Gastrocnemius medialis (tissue), 4 donors: ENCODE measurements around the gene ECEL1.

Experiments used
- POLR2A ChIP-seq, 2 donors: fragments of 450-650 bp; IDR thresholded peaks; one replicate each; pipeline ENCODE4 v1.6.1; 2017; ENCODE audit warnings: antibody characterized with exemption in 2 of 2, mild to moderate bottlenecking in 2 of 2, moderate library complexity in 2 of 2
- TF ChIP-seq, protein P1 (sequence below), 5 experiments: fragments of 450-650 bp in 3 of 5; fragments of 200-600 bp in 2 of 5; sonication (generic) in 2 of 5; IDR thresholded peaks in 4 of 5; conservative IDR thresholded peaks in 1 of 5; 1 replicate in 4 of 5; 2 replicates in 1 of 5; pipeline ENCODE4 v1.5.1; 2016 to 2019; ENCODE audit warnings: antibody characterized with exemption in 5 of 5, mild to moderate bottlenecking in 3 of 5, moderate library complexity in 3 of 5

GRCh38 chr2:232495292-232495691 lies 7.7 kb upstream of the ECEL1 start:
- TF ChIP-seq POLR2A (IDR thresholded peaks at IDR 0.05) = no peak
- TF ChIP-seq, protein P1, sequence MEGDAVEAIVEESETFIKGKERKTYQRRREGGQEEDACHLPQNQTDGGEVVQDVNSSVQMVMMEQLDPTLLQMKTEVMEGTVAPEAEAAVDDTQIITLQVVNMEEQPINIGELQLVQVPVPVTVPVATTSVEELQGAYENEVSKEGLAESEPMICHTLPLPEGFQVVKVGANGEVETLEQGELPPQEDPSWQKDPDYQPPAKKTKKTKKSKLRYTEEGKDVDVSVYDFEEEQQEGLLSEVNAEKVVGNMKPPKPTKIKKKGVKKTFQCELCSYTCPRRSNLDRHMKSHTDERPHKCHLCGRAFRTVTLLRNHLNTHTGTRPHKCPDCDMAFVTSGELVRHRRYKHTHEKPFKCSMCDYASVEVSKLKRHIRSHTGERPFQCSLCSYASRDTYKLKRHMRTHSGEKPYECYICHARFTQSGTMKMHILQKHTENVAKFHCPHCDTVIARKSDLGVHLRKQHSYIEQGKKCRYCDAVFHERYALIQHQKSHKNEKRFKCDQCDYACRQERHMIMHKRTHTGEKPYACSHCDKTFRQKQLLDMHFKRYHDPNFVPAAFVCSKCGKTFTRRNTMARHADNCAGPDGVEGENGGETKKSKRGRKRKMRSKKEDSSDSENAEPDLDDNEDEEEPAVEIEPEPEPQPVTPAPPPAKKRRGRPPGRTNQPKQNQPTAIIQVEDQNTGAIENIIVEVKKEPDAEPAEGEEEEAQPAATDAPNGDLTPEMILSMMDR (IDR thresholded peaks at IDR 0.05 in 4 of 5, conservative IDR thresholded peaks at IDR 0.05 in 1 of 5) = no peak
